GM23338 (cell line): ENCODE results near the gene DOCK4. TPM values are rescaled to one million over a fixed set of nuclear protein-coding genes. Genes with fewer than 3 reads are reported as not detected.

Experiments used
- ATAC-seq: fragments of 200-7000 bp; cut with Tn5 transposase; 3 replicates; pipeline ENCODE4 v1.9.1; 2020
- DNase-seq: peaks from one replicate; pipeline ENCODE4 v3.0.0-alpha.2; 2015; ENCODE audit warnings: low spot score
- H2AFZ ChIP-seq: fragments of 200-600 bp; sonication (generic); 2 replicates; pipeline ENCODE4 v1.8.0; 2016; ENCODE audit warnings: antibody characterized with exemption, mild to moderate bottlenecking, moderate library complexity
- H3F3A ChIP-seq: fragments of 200-600 bp; sonication (generic); replicated peaks from 2 replicates; pipeline ENCODE4 v1.8.0; 2017; ENCODE audit warnings: antibody characterized with exemption, mixed run types, low read depth
- H3K27ac ChIP-seq: fragments of 200-600 bp; sonication (generic); 2 replicates; pipeline ENCODE4 v1.6.1; 2016; ENCODE audit warnings: low read depth
- H3K27me3 ChIP-seq: fragments of 200-600 bp; sonication (generic); 2 replicates; pipeline ENCODE4 v1.8.0; 2016; ENCODE audit warnings: mild to moderate bottlenecking, mixed run types, moderate library complexity; ENCODE audit not compliant: insufficient read depth
- H3K36me3 ChIP-seq: fragments of 200-600 bp; sonication (generic); 2 replicates; pipeline ENCODE4 v1.8.0; 2016; ENCODE audit warnings: mild to moderate bottlenecking; ENCODE audit not compliant: insufficient read depth
- H3K4me1 ChIP-seq: fragments of 200-600 bp; sonication (generic); 2 replicates; pipeline ENCODE4 v1.8.0; 2016; ENCODE audit warnings: mild to moderate bottlenecking, moderate library complexity; ENCODE audit not compliant: insufficient read depth
- H3K4me2 ChIP-seq: fragments of 200-600 bp; sonication (generic); 2 replicates; pipeline ENCODE4 v1.7.1; 2017; ENCODE audit warnings: mixed run types
- H3K4me3 ChIP-seq: fragments of 200-600 bp; sonication (generic); 2 replicates; pipeline ENCODE4 v1.6.1; 2016; ENCODE audit warnings: mixed run types
- H3K79me2 ChIP-seq: fragments of 200-600 bp; sonication (generic); replicated peaks from 2 replicates; pipeline ENCODE4 v1.8.0; 2017; ENCODE audit warnings: mild to moderate bottlenecking; ENCODE audit not compliant: insufficient read depth
- H3K9me2 ChIP-seq: fragments of 200-600 bp; sonication (generic); 2 replicates; pipeline ENCODE4 v1.8.0; 2017; ENCODE audit not compliant: insufficient read depth
- H4K20me1 ChIP-seq: fragments of 200-600 bp; sonication (generic); replicated peaks from 2 replicates; pipeline ENCODE4 v1.8.0; 2017; ENCODE audit warnings: mild to moderate bottlenecking; ENCODE audit not compliant: insufficient read depth
- H3K27ac Mint-ChIP-seq: 2 replicates; pipeline ENCODE4 v1.8.0; 2020; ENCODE audit warnings: inconsistent platforms, mild to moderate bottlenecking, moderate library complexity, mixed read lengths
- H3K27me3 Mint-ChIP-seq: 3 replicates; pipeline ENCODE4 v1.8.0; 2022; ENCODE audit warnings: low read depth, mild to moderate bottlenecking, moderate library complexity, mixed read lengths, inconsistent platforms; ENCODE audit not compliant: insufficient read depth, poor library complexity
- H3K36me3 Mint-ChIP-seq: 3 replicates; pipeline ENCODE4 v1.8.0; 2021; ENCODE audit warnings: low read depth, mild to moderate bottlenecking, inconsistent platforms, moderate library complexity, mixed read lengths
- H3K4me1 Mint-ChIP-seq: 3 replicates; pipeline ENCODE4 v1.8.0; 2020; ENCODE audit warnings: mild to moderate bottlenecking, inconsistent platforms, mixed read lengths
- H3K4me3 Mint-ChIP-seq: 3 replicates; pipeline ENCODE4 v1.8.0; 2021; ENCODE audit warnings: moderate library complexity, mild to moderate bottlenecking, inconsistent platforms, mixed read lengths
- H3K9me3 Mint-ChIP-seq: 3 replicates; pipeline ENCODE4 v1.8.0; 2020; ENCODE audit warnings: moderate library complexity, mild to moderate bottlenecking, inconsistent platforms, mixed read lengths
- CREB1 ChIP-seq: fragments of 250-450 bp; sonication (Bioruptor Pico); IDR thresholded peaks from 2 replicates; pipeline ENCODE4 v1.5.0; 2020; ENCODE audit warnings: low read depth, mild to moderate bottlenecking, moderate library complexity
- CTCF ChIP-seq, 2 experiments: fragments of 200-600 bp in 1 of 2; sonication (generic) in 1 of 2; conservative IDR thresholded peaks; 2 replicates each; pipeline versions ENCODE4 v1.5.1 to v1.6.1; 2016 to 2017; ENCODE audit warnings: antibody characterized with exemption in 2 of 2, low read depth in 2 of 2, mild to moderate bottlenecking in 2 of 2, moderate library complexity in 1 of 2
- ETS1 ChIP-seq: IDR thresholded peaks from 2 replicates; pipeline ENCODE4 v1.6.1; 2016; ENCODE audit warnings: antibody characterized with exemption
- EZH2 ChIP-seq: fragments of 200-600 bp; sonication (generic); IDR thresholded peaks from one replicate; pipeline ENCODE4 v1.8.0; 2017; ENCODE audit warnings: antibody characterized with exemption, mild to moderate bottlenecking, low read depth; ENCODE audit not compliant: unreplicated experiment
- JUNB ChIP-seq: IDR thresholded peaks from one replicate; pipeline ENCODE4 v1.6.1; 2016; ENCODE audit warnings: antibody characterized with exemption; ENCODE audit not compliant: unreplicated experiment
- NANOG ChIP-seq: IDR thresholded peaks from 2 replicates; pipeline ENCODE4 v1.6.1; 2016; ENCODE audit warnings: antibody characterized with exemption, borderline replicate concordance
- POLR2AphosphoS5 ChIP-seq: IDR thresholded peaks from 2 replicates; pipeline ENCODE4 v1.6.1; 2016; ENCODE audit warnings: antibody characterized with exemption, low read depth
- REST ChIP-seq: IDR thresholded peaks from one replicate; pipeline ENCODE4 v1.6.1; 2018; ENCODE audit warnings: antibody characterized with exemption; ENCODE audit not compliant: unreplicated experiment
- STAT1 ChIP-seq: IDR thresholded peaks from one replicate; pipeline ENCODE4 v1.6.1; 2016; ENCODE audit warnings: antibody characterized with exemption; ENCODE audit not compliant: unreplicated experiment
- ZNF114 ChIP-seq: fragments of 250-450 bp; sonication (Bioruptor Pico); IDR thresholded peaks from 2 replicates; pipeline ENCODE4 v1.5.0; 2020; ENCODE audit warnings: mild to moderate bottlenecking, moderate library complexity
- ZNF331 ChIP-seq: fragments of 250-450 bp; sonication (Bioruptor Pico); IDR thresholded peaks from 2 replicates; pipeline ENCODE4 v1.5.0; 2020; ENCODE audit warnings: low read depth, mild to moderate bottlenecking, moderate library complexity
- polyA plus RNA-seq: library from polyadenylated mRNA; unstranded; fragments of >200 nt; fragmentation: Nextera tagmentation; extraction: Ambion mirVana; gene quantifications from 2 replicates; pipeline ENCODE4 v1.2.1, GENCODE V29; 2016
- total RNA-seq: library from RNA; depleted of rRNA; stranded (reverse); fragments of >200 nt; shearing (Covaris generic); gene quantifications from 2 replicates; pipeline ENCODE4 v1.2.3, GENCODE V29; 2014

The DOCK4 gene
- total and polyA plus RNA-seq, 2 experiments from 2014 or later, result 6.3 to 33.8 TPM

- Histone ChIP-seq H3K27ac (no peak overlapping the region), H3K4me1 (no peaks in the 10 kb centered on the region; the same call in 1 of the 2 replicates), H3K4me2 (no peak overlapping the region), H3K9me2 (no peaks in the 10 kb centered on the region; the same call in 1 of the 2 replicates), H3K36me3 (no peaks in the 10 kb centered on the region), H3K27me3 (no peaks in the 10 kb centered on the region), H3F3A (no peaks in the 10 kb centered on the region), H2AFZ (no peak overlapping the region), H3K4me3 (no peak overlapping the region), H3K79me2 (peaks cover 54% of the 10 kb centered on the region), H4K20me1 (no peaks in the 10 kb centered on the region; the same call in none of the 2 replicates)
- DNase-seq, result no peak
- Mint-ChIP-seq H3K9me3 (no peaks in the 10 kb centered on the region), H3K4me3 (no peak overlapping the region), H3K36me3 (no peaks in the 10 kb centered on the region), H3K27ac (no peak overlapping the region), H3K27me3 (peaks cover 2% of the 10 kb centered on the region), H3K4me1 (peaks cover 15% of the 10 kb centered on the region)
- TF ChIP-seq STAT1, result no peak
- no peak for TF ChIP-seq ZNF114 (CRISPR knock-in tag)
- no peak for TF ChIP-seq CTCF (conservative IDR thresholded peaks at IDR 0.05; ENCODE audit: low read depth in 2 of 2)
- TF ChIP-seq POLR2AphosphoS5, result no peak
- no peak for TF ChIP-seq JUNB
- no peak for TF ChIP-seq CREB1 (CRISPR knock-in tag)
- no peak for TF ChIP-seq REST
- no peak for TF ChIP-seq ETS1
- TF ChIP-seq ZNF331 (CRISPR knock-in tag), result no peak
- TF ChIP-seq EZH2, result no peak
- TF ChIP-seq NANOG, result no peak
- ATAC-seq, result no peak
These were observed 85.4 kb downstream of the DOCK4 start for GRCh38 chr7:112120696-112121217.
